Stimulated activated CD8-positive, alpha-beta memory T cell treated with anti-CD3 and anti-CD28 coated beads, Interleukin-15, amount 100 ng/mL, for 1 hour (primary cell): ENCODE results near the gene GJA8.
"Not testable (repeated sequence)": the region's sequence is repeated elsewhere in the genome, so short reads cannot be mapped to it uniquely, and the experiment has no call there.

Source experiments
- DNase-seq: peaks from one replicate; pipeline ENCODE4 v3.0.0-alpha.2; 2020; ENCODE audit warnings: low read depth

Gene GJA8

DNA sequence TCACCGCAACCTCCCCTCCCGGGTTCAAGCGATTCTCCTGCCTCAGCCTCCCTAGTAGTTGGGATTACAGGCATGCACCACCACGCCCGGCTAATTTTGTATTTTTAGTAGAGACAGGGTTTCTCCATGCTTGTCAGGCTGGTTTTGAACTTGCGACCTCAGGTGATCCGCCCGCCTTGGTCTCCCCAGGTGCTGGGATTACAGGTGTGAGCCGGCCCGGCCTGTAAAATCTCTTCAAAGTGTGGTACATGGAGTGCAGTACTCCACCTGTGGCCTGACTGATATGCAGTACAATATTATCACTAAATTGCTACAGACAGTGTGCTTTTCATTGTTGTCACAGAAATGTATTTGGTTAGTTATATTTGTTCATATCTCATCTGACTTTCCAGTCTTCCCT lies 25.1 kb downstream of the GJA8 start:
- not testable (repeated sequence) for DNase-seq

DNA sequence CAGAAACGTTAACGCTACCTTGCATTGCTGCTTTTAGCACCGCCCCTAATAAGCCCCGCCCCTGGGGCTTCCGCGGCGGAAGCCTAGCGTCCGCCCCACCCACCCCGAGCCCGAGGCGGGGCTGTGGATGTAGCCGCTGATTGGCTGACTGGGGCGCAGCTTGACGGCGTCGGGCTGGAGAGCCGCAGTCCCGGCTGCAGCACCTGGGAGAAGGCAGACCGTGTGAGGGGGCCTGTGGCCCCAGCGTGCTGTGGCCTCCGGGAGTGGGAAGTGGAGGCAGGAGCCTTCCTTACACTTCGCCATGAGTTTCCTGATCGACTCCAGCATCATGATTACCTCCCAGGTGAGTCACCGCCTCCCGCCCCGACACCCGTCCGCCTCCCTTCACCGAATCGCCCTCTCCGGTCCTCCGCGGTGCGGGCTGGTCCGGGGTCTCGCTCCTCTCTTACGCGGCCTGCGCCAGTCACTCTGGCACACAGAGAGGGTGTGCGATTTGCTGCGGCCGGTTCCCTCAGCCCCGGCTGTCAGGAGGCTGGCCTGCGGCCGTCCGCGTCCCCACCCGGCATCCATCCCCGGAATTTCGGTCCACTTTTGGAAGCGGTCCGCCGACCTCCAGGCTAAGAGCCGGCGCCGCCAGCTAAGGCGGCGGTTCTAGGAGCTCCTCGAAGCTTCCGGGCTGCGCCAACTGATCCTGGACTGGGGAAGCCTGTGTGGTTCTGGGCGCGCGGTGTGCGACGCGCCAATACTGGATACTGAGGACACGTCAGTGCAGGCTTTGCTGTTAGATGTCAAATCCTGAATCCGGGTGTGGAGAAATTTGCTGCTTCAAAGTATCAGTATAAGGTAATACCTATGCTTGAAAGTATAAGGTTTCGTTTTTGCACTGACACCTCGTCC lies 25.9 kb downstream of the GJA8 start, which contains the start of gene GPR89B:
Gene GPR89B (plus strand): TSS at position 185 of the 897 bp plus-strand sequence. CDS start 117 bp downstream, at position 302.
- DNase-seq: peak; percentile 86

DNA sequence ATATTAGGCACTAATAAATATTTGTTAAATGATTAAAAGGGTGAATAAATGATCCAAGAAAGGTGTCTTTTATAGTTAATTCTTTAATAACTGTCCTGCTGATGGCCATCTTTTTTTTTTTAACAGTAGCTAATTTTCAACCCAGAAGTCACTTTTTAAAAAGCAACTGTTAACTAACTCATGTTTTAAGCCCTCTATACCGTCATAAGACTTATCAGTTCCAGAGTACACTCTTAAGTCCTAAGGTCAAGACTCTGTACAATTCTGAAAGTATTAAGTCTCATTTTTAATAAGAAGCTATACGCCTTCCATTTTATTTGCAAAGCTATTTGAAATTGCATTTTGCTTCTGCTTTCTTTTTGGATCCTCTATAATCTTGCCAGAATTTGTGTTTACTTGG lies 28.5 kb downstream of the GJA8 start:
- DNase-seq: not testable (repeated sequence)

DNA sequence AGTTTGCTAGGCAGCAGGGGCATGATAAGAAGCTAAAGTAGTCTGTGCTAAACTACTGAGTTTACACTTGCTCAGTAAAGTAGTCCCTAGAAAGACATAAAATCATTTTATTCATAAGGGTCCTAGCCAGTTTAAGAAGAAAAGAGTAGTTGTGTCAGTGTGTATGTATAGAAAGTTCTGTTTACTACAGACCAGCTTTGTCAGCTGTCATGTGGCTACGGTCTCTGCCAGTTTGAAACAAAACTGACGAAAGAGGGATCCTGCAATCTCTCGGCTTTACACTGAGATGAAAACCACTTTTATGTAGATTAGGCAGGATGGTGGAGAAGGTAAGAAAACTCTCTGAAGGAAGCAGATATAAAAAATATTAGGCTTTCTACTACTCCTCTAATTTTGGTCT lies 32.7 kb downstream of the GJA8 start:
- not testable (repeated sequence) for DNase-seq

DNA sequence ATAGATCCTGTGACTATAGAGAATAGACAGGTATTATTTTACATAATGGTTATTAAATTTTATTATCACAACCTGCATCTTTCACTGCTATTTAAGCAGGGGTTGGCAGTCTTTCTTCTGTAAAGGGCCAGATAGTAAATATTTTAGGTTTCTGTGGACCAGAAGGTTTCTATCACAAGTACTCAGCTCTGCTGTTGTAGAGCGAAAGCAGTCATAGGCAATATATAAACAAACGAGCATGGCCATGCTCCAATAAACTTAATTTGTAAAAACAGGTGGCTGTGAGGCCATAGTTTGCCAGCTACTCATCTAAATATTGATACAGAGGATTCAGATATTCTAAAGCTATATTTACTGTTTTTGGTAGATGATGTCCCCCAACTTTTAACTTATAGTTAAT lies 37.9 kb downstream of the GJA8 start:
- not testable (repeated sequence) for DNase-seq

DNA sequence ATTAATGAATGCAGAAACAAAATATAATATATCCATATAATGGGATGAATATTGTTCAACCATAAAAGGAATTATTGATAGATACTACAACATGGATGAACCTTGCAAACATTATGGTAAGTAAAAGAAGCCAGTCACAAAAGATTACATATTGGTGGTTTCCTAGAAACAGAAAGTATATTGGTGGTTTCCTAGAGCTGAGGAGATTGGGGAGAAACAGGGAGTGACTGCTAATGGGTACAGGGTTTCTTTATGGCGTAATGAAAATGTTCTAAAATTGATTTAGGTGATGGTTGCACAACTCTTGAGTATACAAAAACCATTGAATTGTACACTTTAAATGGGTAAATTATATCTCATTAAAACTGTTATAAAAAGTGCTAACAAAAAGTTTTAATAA lies 40.0 kb downstream of the GJA8 start:
- DNase-seq: not testable (repeated sequence)

DNA sequence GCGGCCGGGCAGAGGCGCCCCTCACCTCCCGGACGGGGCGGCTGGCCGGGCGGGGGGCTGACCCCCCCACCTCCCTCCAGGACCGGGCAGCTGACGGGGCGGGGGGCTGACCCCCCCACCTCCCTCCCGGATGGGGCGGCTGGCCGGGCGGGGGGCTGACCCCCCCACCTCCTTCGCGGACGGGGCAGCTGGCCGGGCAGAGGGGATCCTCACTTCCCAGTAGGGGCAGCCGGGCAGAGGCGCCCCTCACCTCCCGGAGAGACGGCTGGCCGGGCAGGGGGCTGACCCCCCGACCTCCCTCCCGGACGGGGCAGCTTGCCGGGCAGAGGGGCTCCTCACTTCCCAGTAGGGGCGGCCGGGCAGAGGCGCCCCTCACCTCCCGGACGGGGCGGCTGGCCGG lies 46.9 kb downstream of the GJA8 start:
- DNase-seq: not testable (repeated sequence)
